HG03469 (cell line): Measurements from ENCODE around the gene DAP.
"Not testable (repeated sequence)": the region's sequence is repeated elsewhere in the genome, so short reads cannot be mapped to it uniquely, and the experiment has no call there.

ENCODE experiments used
- ATAC-seq: cut with Tn5 transposase; IDR thresholded peaks from one replicate; pipeline ENCODE4 v1.9.1; 2021; ENCODE audit warnings: mild to moderate bottlenecking, moderate library complexity, moderate number of reproducible peaks; ENCODE audit not compliant: unreplicated experiment

The DAP gene

DNA sequence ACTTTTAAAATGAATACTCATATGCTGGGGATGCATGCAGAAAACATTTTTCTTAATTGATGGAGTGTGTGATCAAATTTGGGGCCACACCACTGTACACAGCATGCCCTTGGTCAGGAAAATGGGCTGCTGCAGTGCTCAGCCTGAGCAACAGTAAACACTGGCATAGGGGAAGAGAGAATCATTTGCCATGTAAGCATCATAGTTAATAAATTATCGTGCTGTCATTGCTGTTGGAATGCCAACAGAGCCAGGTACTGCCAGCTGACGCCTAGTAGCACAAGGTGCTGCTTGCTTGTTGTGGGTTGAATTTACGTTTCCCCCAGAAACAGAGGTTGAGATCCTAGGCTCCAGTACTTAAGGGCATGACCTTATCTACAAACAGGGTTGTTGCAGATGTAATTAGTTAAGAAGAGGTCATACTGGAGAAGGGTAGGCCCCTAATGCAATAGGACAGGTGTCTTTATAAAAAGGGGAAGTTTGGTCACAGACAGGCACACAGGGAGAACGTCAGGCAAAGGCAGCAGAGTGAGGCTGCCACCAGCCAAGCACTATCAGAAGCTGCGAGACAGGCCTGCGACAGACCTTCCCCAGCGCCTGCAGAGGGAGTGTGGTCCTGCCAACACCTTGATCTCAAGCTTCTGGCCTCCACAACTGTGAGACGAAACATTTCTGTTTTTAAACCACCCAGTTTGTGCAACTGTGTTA lies 25.3 kb downstream of the DAP start:
- ATAC-seq: peak; percentile 74

DNA sequence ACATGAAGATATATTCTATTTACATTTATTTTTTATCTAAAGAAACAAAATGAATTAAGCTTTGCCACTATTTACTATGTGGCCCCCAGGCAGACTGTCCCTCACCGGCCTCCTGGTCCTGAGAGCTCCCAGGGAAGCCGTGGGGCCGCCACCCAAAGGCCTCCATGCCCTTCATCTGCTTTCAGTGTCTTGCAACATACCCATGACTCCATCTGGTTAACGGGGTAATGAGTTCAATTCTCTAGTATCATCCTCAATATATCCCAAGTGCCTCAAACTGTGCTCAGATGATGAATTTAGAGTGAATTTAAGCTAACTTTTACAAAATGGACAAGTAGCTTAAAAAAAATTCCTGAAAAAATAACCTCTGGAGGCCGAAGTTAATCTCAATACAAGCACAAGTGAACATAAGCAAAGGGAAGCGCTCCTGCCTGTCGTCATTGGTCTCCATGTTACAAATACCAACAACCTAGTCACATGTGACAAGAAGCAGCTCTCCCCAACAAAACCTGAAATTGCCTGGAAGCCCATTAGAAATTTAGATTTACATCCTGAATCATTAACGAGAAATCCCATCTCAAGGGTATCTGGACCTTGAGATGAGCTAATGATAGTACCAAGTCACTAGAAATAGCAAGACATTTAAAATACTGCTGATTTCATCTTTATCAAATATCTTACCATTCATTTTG lies 26.1 kb downstream of the DAP start:
- ATAC-seq: no peak

GRCh38 chr5:10734037-10734709 lies 26.9 kb downstream of the DAP start:
- no peak for ATAC-seq

DNA sequence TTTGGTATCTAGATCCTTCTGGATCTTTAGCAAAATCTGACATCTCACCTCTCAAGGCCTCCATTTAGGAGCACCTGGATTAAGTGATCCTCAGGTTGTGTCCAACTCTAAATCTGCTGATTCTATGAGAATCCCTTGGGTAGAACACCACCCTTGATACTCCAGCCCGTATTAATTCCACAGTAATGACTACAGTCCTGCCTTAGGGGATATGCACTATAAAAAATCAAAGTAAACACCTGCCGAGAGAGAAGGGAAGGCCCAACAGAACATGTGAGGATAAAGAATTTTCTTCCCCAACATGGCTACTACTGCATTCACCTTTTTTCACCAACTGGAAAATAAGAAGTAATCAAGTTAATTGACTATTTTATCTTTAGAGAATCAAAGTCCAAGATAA lies 27.6 kb downstream of the DAP start:
- ATAC-seq: no peak

GRCh38 chr5:10731913-10732312 lies 29.1 kb downstream of the DAP start:
- no peak for ATAC-seq

DNA sequence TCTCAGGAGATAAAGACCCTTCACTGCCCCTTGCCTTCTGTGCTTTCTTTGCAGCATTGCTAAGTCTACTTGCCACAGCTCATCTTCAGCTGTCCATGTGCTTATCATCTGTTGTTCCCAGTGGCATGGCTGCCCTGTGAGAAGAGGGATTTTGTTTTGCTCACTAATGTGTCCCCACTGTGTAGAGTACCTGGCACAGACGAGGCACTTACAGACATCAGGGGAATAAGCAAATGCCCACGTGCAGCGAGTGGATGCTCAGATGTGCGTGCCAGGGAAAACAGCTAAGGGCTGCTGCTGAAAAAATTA lies 31.0 kb downstream of the DAP start:
- no peak for ATAC-seq

- ATAC-seq: no peak
Measured at GRCh38 chr5:10729320-10730042, 31.6 kb downstream of the DAP start.

DNA sequence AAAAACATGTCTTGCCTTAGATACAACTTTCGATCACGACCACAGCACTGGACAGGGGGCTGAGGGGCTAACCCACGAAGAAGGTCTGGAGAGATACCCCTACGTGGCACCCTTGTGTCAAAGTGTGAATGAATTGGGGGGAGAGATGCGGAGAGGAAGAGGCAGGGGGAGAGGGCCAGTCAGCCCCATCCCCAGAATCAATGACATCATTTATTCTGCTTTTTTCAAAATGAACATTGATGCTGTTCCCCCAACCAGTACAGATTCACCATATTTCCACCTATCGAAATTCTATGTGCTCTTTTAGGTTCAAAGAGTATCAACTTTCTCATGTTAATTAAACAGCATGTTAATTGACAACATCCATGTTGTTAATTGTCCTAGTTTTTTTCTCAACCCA lies 32.4 kb downstream of the DAP start:
- no peak for ATAC-seq

GRCh38 chr5:10727861-10728260 lies 33.2 kb downstream of the DAP start:
- no peak for ATAC-seq

DNA sequence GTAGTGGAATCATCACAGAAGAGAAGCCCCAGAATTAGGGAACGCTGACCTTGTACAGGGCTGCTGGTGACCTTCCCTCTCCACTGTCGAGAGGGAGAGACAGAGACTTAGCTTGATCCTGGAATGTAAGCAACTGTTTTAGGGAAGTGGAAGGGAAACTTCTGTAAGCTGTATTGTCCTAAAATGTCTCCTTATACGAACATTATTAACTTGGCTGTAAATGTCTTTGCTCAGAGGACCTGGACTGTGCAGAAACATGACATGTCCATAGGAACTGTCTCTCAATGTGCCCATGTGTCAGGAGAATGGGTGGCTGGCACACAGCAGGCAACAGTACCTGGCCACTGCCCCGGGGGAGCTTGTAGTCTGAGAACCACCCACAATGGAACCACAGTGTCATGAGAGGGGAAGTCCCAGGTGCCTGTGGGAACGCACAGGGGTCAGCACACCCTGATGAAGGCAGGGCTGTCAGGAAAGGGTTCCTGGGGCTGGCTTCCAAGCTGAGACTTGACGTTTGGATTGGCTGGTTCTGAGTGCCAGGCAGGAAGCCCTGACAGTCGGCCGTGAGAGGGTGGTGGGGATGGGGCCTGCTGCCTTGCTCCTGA lies 34.0 kb downstream of the DAP start:
- peak; percentile 94 for ATAC-seq

DNA sequence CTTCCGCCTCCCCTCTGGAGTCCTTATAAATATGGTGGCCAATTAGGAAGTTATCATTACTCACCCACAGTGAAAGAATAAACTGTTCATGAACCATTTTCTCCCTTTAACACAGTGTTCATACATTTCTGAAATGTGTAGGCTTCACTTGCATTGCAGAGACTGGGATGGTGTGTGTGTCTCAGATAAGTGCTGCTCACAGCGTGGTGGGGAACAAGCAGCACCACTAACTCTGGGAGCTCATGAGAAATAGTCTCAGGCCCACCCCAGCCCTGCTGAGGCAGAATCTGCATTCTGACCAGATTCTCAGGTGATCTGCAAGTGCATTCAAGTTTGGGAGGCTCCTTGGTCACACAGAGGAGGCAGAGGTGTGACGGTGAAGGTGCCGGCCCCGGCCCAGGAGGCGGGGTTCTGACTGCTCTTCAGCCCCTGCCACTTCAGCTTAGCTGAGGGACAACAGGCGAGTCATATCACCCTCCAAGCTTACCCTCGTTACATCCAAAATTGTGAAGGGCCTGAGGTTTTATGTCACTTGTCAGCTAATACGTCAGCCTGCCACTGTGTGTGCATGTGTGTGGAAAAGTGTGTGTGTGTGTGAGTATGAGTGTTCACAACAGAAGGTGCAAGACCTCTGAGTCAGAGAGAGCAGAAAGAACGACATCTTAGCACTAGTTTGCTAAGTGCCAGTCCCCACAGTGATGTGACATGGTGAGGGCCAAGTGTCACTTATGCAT lies 34.7 kb downstream of the DAP start:
- ATAC-seq: peak; percentile 9

GRCh38 chr5:10725636-10726035 lies 35.4 kb downstream of the DAP start:
- no peak for ATAC-seq

GRCh38 chr5:10724781-10725507 lies 36.1 kb downstream of the DAP start:
- no peak for ATAC-seq

DNA sequence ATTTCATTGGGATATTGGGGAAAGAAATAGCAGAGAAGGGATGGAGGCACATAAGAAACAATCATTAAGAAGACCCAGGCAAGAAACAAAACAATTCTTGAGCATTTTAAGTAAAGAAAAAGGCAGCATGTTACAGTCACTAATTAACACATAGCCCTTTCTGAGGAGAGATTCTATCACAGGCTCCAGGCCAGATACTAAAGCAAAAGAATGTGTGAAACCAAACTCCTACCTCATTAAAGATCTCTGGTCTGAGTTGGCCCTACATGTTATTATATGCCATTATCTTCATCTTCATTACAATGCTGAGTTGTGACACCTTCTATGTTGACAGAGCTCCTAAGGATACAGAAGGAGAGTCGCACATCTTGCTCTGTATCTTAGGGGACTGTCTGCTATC lies 37.5 kb downstream of the DAP start:
- no peak for ATAC-seq

- ATAC-seq: not testable (repeated sequence)
Measured at GRCh38 chr5:10720766-10721165, 40.3 kb downstream of the DAP start.

DNA sequence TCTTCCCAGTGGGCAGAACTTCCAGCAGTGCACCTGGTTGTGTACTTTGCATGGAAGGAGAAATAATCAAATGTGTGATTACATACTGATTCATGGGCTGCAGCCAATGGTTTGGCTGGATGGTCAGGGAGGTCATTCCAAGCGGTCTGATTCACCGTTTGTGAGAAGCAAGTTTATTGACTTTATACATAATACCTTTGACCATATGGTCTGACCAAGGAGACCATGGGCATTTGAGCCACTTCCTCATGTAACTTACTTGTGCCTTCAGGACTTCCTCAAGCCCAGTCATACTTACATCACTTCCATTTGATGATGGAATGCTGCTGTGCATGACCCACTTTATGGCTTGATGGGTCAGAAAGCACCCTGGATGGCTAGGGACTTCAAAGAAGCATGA lies 41.1 kb downstream of the DAP start:
- ATAC-seq: no peak

GRCh38 chr5:10718617-10719016 lies 42.4 kb downstream of the DAP start:
- ATAC-seq: not testable (repeated sequence)

GRCh38 chr5:10716825-10717224 lies 44.2 kb downstream of the DAP start:
- ATAC-seq: not testable (repeated sequence)

DNA sequence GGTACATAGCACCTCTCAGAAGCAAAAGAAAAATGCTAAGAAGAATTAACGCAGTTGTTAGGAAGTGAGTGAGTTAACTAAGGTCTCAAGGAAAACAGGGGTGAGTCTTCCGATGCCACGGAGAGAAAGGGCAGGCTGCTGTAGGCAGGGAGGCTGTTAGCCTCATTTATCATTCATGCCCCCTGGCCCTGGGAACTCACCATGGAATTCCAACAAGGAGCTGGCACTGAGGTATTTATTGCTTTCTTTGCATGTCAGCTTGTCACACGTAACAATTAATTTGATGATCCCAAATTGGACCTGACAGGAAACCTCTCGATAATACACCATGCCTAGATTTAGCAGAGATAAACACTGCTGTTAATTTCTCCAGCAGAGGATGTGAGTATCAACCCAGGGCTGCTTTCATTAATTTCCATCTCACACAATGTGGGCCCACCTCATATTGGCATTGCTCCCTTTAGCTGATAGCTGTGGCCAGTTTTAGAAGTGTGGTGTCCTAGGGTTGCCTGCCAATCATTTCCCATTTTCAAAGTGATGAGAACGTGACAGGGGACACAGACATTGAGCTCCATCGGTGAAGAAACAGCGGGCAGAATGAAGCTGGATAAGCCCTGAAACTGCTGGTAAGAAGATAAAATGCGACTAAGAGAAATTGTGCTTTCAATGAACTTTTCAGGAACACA lies 45.3 kb downstream of the DAP start:
- ATAC-seq: no peak
